ENCODE results near the gene NFIX. TPM values are rescaled to one million over a fixed set of nuclear protein-coding genes. Genes with fewer than 3 reads are reported as not detected.

Gene NFIX
- total and polyA plus RNA-seq, 9 of the 15 experiments (the other 6 are each of a cell fraction or from before 2014, with no cell fraction given): 0.28 to 26.8 (median 5.4) TPM

DNA sequence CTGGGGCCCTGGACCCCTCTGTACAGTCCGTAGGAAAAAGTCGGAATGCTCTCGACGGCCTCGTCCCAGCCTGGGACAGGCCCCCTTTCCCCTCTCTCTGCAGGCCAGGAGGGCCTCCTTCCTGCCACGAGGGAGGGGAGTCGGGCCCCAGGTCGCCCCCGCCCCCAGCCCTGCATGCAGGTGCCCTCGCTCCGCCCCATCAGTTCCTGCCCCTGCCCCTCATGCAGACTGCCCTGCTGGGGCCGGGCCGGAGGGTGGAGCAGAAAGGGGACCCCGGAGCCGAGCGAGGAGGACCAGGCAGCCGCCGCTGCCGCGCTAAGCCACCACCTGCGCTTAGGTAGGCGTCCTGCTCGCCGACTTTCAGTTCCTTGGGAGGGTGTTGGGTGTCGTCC is 100.1 kb downstream of the NFIX start:
- Histone ChIP-seq H4K20me1 (replicated peaks; ENCODE audit: control insufficient read depth, insufficient read depth, low read length) (no peaks in the 10 kb centered on the region), H3K4me2 (ENCODE audit: insufficient read depth, low read length) (no peak overlapping the region), H3K9me3 (replicated peaks; ENCODE audit: control insufficient read depth, insufficient read depth, low read depth, low read length) (no peaks in the 10 kb centered on the region), H3K27me3 (ENCODE audit: control insufficient read depth in 2 of 2, insufficient read depth in 2 of 2, low read length in 2 of 2) (no peaks in the 10 kb centered on the region), H3K27ac (ENCODE audit: extremely low read depth, low read depth, low read length) (peak overlapping the region; percentile 98; the same call in 2 of the 3 replicates), H3K4me1 (replicated peaks in 1 of 2; ENCODE audit: control insufficient read depth in 2 of 2, insufficient read depth in 2 of 2, low read length in 2 of 2) (peaks cover 36 to 92% of the 10 kb centered on the region in 2 experiments), H3K9me1 (ENCODE audit: control insufficient read depth, insufficient read depth, low read length) (no peaks in the 10 kb centered on the region), H3K9ac (ENCODE audit: insufficient read depth in 1 of 2, low read depth in 2 of 2, low read length in 2 of 2) (peak overlapping the region in 1 of 2 experiments; percentile 77; a peak in 2 of 4 replicates), H2AFZ (ENCODE audit: low read depth, low read length) (no peak overlapping the region), H3K79me2 (ENCODE audit: control insufficient read depth, insufficient read depth, low read length) (peaks cover 26% of the 10 kb centered on the region), H3K36me3 (ENCODE audit: control insufficient read depth, insufficient read depth, low read length) (peaks cover 22% of the 10 kb centered on the region), H3K4me3 (no peak overlapping the region)
- TF ChIP-seq, protein P1, sequence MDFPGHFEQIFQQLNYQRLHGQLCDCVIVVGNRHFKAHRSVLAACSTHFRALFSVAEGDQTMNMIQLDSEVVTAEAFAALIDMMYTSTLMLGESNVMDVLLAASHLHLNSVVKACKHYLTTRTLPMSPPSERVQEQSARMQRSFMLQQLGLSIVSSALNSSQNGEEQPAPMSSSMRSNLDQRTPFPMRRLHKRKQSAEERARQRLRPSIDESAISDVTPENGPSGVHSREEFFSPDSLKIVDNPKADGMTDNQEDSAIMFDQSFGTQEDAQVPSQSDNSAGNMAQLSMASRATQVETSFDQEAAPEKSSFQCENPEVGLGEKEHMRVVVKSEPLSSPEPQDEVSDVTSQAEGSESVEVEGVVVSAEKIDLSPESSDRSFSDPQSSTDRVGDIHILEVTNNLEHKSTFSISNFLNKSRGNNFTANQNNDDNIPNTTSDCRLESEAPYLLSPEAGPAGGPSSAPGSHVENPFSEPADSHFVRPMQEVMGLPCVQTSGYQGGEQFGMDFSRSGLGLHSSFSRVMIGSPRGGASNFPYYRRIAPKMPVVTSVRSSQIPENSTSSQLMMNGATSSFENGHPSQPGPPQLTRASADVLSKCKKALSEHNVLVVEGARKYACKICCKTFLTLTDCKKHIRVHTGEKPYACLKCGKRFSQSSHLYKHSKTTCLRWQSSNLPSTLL (IDR thresholded peaks at IDR 0.05): no peak
- TF ChIP-seq POLR2G (IDR thresholded peaks at IDR 0.05; ENCODE audit: low read depth, low read length): peak; percentile 84
- TF ChIP-seq RBM22 (IDR thresholded peaks at IDR 0.05; ENCODE audit: low read depth, low read length, poor library complexity, severe bottlenecking): peak; percentile 91
- peak; percentile 17; the same call in 1 of the 2 replicates for TF ChIP-seq RBFOX2 (IDR thresholded peaks at IDR 0.05; ENCODE audit: low read depth, low read length)
- TF ChIP-seq, protein P2, sequence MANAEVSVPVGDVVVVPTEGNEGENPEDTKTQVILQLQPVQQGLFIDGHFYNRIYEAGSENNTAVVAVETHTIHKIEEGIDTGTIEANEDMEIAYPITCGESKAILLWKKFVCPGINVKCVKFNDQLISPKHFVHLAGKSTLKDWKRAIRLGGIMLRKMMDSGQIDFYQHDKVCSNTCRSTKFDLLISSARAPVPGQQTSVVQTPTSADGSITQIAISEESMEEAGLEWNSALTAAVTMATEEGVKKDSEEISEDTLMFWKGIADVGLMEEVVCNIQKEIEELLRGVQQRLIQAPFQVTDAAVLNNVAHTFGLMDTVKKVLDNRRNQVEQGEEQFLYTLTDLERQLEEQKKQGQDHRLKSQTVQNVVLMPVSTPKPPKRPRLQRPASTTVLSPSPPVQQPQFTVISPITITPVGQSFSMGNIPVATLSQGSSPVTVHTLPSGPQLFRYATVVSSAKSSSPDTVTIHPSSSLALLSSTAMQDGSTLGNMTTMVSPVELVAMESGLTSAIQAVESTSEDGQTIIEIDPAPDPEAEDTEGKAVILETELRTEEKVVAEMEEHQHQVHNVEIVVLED (CRISPR knock-in tag; IDR thresholded peaks at IDR 0.05): no peak
- 0 out of 2 replicates have a peak, but pooled peaks have one; percentile 8 for TF ChIP-seq RB1 (IDR thresholded peaks at IDR 0.05; ENCODE audit: low read depth)
- TF ChIP-seq, protein P3, sequence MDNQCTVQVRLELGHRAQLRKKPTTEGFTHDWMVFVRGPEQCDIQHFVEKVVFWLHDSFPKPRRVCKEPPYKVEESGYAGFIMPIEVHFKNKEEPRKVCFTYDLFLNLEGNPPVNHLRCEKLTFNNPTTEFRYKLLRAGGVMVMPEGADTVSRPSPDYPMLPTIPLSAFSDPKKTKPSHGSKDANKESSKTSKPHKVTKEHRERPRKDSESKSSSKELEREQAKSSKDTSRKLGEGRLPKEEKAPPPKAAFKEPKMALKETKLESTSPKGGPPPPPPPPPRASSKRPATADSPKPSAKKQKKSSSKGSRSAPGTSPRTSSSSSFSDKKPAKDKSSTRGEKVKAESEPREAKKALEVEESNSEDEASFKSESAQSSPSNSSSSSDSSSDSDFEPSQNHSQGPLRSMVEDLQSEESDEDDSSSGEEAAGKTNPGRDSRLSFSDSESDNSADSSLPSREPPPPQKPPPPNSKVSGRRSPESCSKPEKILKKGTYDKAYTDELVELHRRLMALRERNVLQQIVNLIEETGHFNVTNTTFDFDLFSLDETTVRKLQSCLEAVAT (IDR thresholded peaks at IDR 0.05): peak in 1 of 2 experiments; percentile 35; a peak in 1 of 4 replicates
- 0 out of 2 replicates have a peak, but pooled peaks have one; percentile 28 for TF ChIP-seq SP1 (CRISPR knock-in tag; IDR thresholded peaks at IDR 0.05)
- DNase-seq (ENCODE audit: extremely low read depth in 1 of 4, low spot score in 3 of 4) (no peak), ATAC-seq (no peak), FAIRE-seq (no peak)
- POLR2A ChIA-PET: interaction anchor here (0.6 to 2.8 kb wide), 8 partner anchors 9 to 149 kb away, joined by 3 to 17 read pairs (median 4); partner anchors contain the start of genes NACC1 and RAD23A
- CTCF ChIA-PET (ENCODE audit: low intra/inter-chr PET ratio): interaction anchor here (0.7 to 4.7 kb wide), 4 partner anchors 112 to 715 kb away, joined by 3 to 59 read pairs (median 28); no protein-coding TSS in a partner anchor
- no TSS peak for BruUV-seq (replicated peaks)
- WGBS (ENCODE audit: insufficient coverage, low coverage, missing lambda C conversion rate): 64% methylated on average over 12 of the region's 25 CpGs
- intact Hi-C loops (cut with micrococcal nuclease) (no loop called here), in situ Hi-C loops (cut with MboI) (no loop called here)
